Endodermal cell (in vitro differentiated cells): ENCODE results near the gene SMIM38. TPM values are rescaled to one million over a fixed set of nuclear protein-coding genes. Genes with fewer than 3 reads are reported as not detected.

Experiments used
- DNase-seq: peaks from one replicate; pipeline ENCODE4 v3.0.0-alpha.2; 2017
- H3K27ac ChIP-seq: 2 replicates; pipeline ENCODE4 v1.5.1; 2013; ENCODE audit warnings: mild to moderate bottlenecking, low read depth, low read length, moderate library complexity
- H3K27me3 ChIP-seq: 2 replicates; pipeline ENCODE4 v1.6.1; 2013; ENCODE audit warnings: mild to moderate bottlenecking, low read length, moderate library complexity; ENCODE audit not compliant: insufficient read depth, control insufficient read depth, poor library complexity, severe bottlenecking
- H3K36me3 ChIP-seq: 2 replicates; pipeline ENCODE4 v1.7.0; 2013; ENCODE audit warnings: mild to moderate bottlenecking, low read length, moderate library complexity; ENCODE audit not compliant: control insufficient read depth, insufficient read depth
- H3K4me1 ChIP-seq: one replicate; pipeline ENCODE4 v1.7.0; 2013; ENCODE audit warnings: low read length; ENCODE audit not compliant: control insufficient read depth, insufficient read depth
- H3K4me3 ChIP-seq: 2 replicates; pipeline ENCODE4 v1.5.1; 2013; ENCODE audit warnings: mild to moderate bottlenecking, low read length, moderate library complexity
- H3K9ac ChIP-seq: 2 replicates; pipeline ENCODE4 v1.6.1; 2013; ENCODE audit warnings: mild to moderate bottlenecking, low read length, moderate library complexity; ENCODE audit not compliant: poor library complexity, severe bottlenecking; ENCODE audit errors: extremely low read depth
- H3K9me3 ChIP-seq: 2 replicates; pipeline ENCODE4 v1.6.1; 2013; ENCODE audit warnings: mild to moderate bottlenecking, low read length, moderate library complexity; ENCODE audit not compliant: control insufficient read depth
- H3K27ac Mint-ChIP-seq: 2 replicates; pipeline ENCODE4 v1.8.0; 2020; ENCODE audit warnings: mixed read lengths
- H3K27me3 Mint-ChIP-seq: 2 replicates; pipeline ENCODE4 v1.8.0; 2021; ENCODE audit warnings: mild to moderate bottlenecking, mixed read lengths; ENCODE audit not compliant: insufficient read depth
- H3K36me3 Mint-ChIP-seq: 2 replicates; pipeline ENCODE4 v1.8.0; 2020; ENCODE audit warnings: low read depth, mixed read lengths
- H3K4me1 Mint-ChIP-seq: 2 replicates; pipeline ENCODE4 v1.8.0; 2020; ENCODE audit warnings: mixed read lengths
- H3K4me3 Mint-ChIP-seq: 2 replicates; pipeline ENCODE4 v1.8.0; 2020; ENCODE audit warnings: mild to moderate bottlenecking, moderate library complexity, mixed read lengths
- H3K9me3 Mint-ChIP-seq: 2 replicates; pipeline ENCODE4 v1.8.0; 2020; ENCODE audit warnings: mild to moderate bottlenecking, mixed read lengths
- WGBS, 2 experiments: methylation state at CpG; one replicate each; pipeline versions ENCODE4 v1.1.5 to v1.1.7; 2013; ENCODE audit warnings: missing lambda C conversion rate in 2 of 2, mixed read lengths in 1 of 2; ENCODE audit not compliant: insufficient coverage in 1 of 2, insufficient read length in 1 of 2; 5-methylcytosine and 5-hydroxymethylcytosine counted together
- total RNA-seq, 2 donors: library from RNA; stranded (reverse); fragmentation: NEBNext Ultra II Directional in 1 of 2; extraction: Animal tissue kit (Norgen Biotek cat#: 25700) in 1 of 2; gene quantifications; 2 replicates in 1 of 2; 3 replicates in 1 of 2; pipeline ENCODE4 v1.2.1, GENCODE V29; 2021
- TF ChIP-seq, protein P1 (sequence below): fragments of 200-600 bp; sonication (generic); conservative IDR thresholded peaks from 2 replicates; pipeline ENCODE4 v1.5.0; 2021; ENCODE audit warnings: antibody characterized with exemption, mild to moderate bottlenecking

SMIM38 gene
- total RNA-seq, 2 donors from 2014 or later: 0.20 to 0.64 TPM

- no peak for DNase-seq
- 93% methylated on average over 14 to 22 of the region's 22 CpGs for WGBS, 2 experiments
- Mint-ChIP-seq H3K9me3 (peaks cover 3% of the 10 kb centered on the region), H3K4me1 (no peaks in the 10 kb centered on the region), H3K27me3 (peaks cover 2% of the 10 kb centered on the region), H3K27ac (no peak overlapping the region), H3K36me3 (no peaks in the 10 kb centered on the region), H3K4me3 (no peak overlapping the region)
- H3K4me1 ChIP-seq: no peaks in the 10 kb centered on the region
- no peak overlapping the region for H3K4me3 ChIP-seq
- TF ChIP-seq, protein P1, sequence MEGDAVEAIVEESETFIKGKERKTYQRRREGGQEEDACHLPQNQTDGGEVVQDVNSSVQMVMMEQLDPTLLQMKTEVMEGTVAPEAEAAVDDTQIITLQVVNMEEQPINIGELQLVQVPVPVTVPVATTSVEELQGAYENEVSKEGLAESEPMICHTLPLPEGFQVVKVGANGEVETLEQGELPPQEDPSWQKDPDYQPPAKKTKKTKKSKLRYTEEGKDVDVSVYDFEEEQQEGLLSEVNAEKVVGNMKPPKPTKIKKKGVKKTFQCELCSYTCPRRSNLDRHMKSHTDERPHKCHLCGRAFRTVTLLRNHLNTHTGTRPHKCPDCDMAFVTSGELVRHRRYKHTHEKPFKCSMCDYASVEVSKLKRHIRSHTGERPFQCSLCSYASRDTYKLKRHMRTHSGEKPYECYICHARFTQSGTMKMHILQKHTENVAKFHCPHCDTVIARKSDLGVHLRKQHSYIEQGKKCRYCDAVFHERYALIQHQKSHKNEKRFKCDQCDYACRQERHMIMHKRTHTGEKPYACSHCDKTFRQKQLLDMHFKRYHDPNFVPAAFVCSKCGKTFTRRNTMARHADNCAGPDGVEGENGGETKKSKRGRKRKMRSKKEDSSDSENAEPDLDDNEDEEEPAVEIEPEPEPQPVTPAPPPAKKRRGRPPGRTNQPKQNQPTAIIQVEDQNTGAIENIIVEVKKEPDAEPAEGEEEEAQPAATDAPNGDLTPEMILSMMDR: no peak
- no peak overlapping the region for H3K27ac ChIP-seq
- H3K9me3 ChIP-seq: no peaks in the 10 kb centered on the region
- no peaks in the 10 kb centered on the region for H3K36me3 ChIP-seq
- no peaks in the 10 kb centered on the region for H3K27me3 ChIP-seq
- no peak overlapping the region for H3K9ac ChIP-seq
These were observed 41.9 kb upstream of the SMIM38 start for GRCh38 chr11:69113646-69114340.

GRCh38 chr11:69114362-69114761 lies 41.4 kb upstream of the SMIM38 start:
- no peaks in the 10 kb centered on the region for H3K36me3 Mint-ChIP-seq

DNA sequence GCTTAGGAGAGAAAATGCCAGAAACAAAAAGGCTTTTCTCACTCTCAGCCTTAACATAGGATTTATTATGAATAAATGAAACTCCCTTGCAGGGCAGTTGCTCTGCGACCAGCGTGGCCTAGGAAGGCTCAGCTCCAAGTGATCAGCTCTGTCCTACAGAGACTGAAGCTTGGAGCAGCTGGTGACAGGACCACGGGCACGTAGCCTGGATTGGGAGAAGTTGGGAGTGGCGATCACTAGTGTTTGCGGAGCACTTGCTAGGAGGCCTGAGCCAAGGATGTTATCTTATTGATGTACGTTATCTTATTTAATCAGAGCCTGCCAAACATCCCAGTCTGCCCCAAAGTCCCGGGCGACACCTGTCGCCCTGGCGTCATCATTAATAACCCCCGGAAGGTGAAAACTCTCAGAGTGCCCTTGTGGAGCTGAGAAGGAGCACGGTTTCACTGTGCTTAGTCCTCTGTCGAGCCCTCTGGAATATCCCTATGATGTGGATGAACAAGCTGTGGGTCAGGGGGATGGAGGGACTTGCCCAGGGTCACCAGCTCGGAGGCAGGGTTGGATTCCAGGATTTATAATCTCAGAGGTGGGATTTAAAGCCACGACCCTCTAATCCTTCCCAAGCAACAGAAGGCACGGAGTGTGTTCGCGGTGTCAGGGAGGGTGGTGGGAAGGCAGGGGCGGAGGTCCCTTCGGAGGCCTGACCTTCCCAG lies 40.8 kb upstream of the SMIM38 start:
- H3K4me3 Mint-ChIP-seq: no peak overlapping the region
- WGBS, 2 experiments: 89 to 98% methylated on average over 14 to 21 of the region's 21 CpGs
- H3K9ac ChIP-seq: no peak overlapping the region

More at GRCh38 chr11:69114362-69114761, 41.4 kb upstream of the SMIM38 start:
- no peak overlapping the region for H3K4me3 ChIP-seq
- Mint-ChIP-seq H3K4me3 (no peak overlapping the region), H3K4me1 (no peaks in the 10 kb centered on the region), H3K27me3 (peaks cover 2% of the 10 kb centered on the region), H3K9me3 (peaks cover 8% of the 10 kb centered on the region), H3K27ac (no peak overlapping the region)
- peaks cover 5% of the 10 kb centered on the region for H3K9me3 ChIP-seq
- H3K27ac ChIP-seq: no peak overlapping the region
- no peak overlapping the region for H3K9ac ChIP-seq
- DNase-seq: no peak
- TF ChIP-seq, protein P1: no peak
- no peaks in the 10 kb centered on the region for H3K36me3 ChIP-seq
- no peaks in the 10 kb centered on the region for H3K4me1 ChIP-seq
- H3K27me3 ChIP-seq: no peaks in the 10 kb centered on the region
- WGBS, 2 experiments: 93% methylated on average over 6 of the region's 6 CpGs; no CpG with 5 or more reads in 1 of the 2 experiments

More for the DNA sequence above, 40.8 kb upstream of the SMIM38 start:
- Histone ChIP-seq H3K36me3 (no peaks in the 10 kb centered on the region), H3K4me1 (no peaks in the 10 kb centered on the region), H3K27me3 (no peaks in the 10 kb centered on the region), H3K4me3 (no peak overlapping the region), H3K9me3 (peaks cover 8% of the 10 kb centered on the region), H3K27ac (no peak overlapping the region)
- no peak for DNase-seq
- Mint-ChIP-seq H3K27ac (peak overlapping the region; percentile 35), H3K36me3 (no peaks in the 10 kb centered on the region), H3K4me1 (no peaks in the 10 kb centered on the region), H3K27me3 (no peaks in the 10 kb centered on the region), H3K9me3 (peaks cover 10% of the 10 kb centered on the region)
- TF ChIP-seq, protein P1: no peak
